IMR-90 (cell line): ENCODE results near the gene SRD5A3. TPM values are rescaled to one million over a fixed set of nuclear protein-coding genes. Genes with fewer than 3 reads are reported as not detected.

Experiments
- ATAC-seq: fragments of 200-7000 bp; cut with Tn5 transposase; 2 replicates; pipeline ENCODE4 v1.9.1; 2020; ENCODE audit warnings: low read depth, mild to moderate bottlenecking, moderate library complexity
- BruUV-seq: library from RNA; stranded (reverse); fragments of 400-500 nt; replicated peaks from 2 replicates; lab custom pipeline; 2021; lab: Mats Ljungman, UMichigan
- CTCF ChIA-PET: fragments of 300-600 bp; formaldehyde crosslinking; extraction: SDS; loops from one replicate; lab custom pipeline; 2021; ENCODE audit warnings: antibody characterized with exemption; lab: Yijun Ruan, JAX
- POLR2A ChIA-PET: fragments of 300-600 bp; sonication (Branson Sonifier 250); formaldehyde crosslinking; loops from one replicate; lab custom pipeline; 2022; ENCODE audit warnings: antibody characterized with exemption; ENCODE audit not compliant: unreplicated experiment; lab: Charles Lee
- DNase-seq: peaks from one replicate; pipeline ENCODE4 v3.0.0; 2013
- H2AFZ ChIP-seq: replicated peaks from 2 replicates; pipeline ENCODE3; 2013; ENCODE audit warnings: low read length, mild to moderate bottlenecking; ENCODE audit not compliant: poor library complexity
- H2AK5ac ChIP-seq: 2 replicates; pipeline ENCODE4 v1.6.1; 2013; ENCODE audit warnings: low read depth, low read length, inconsistent platforms
- H2AK9ac ChIP-seq: replicated peaks from 2 replicates; pipeline ENCODE3; 2013; ENCODE audit warnings: mild to moderate bottlenecking, low read depth, low read length, moderate library complexity; ENCODE audit not compliant: poor library complexity
- H2BK120ac ChIP-seq: 2 replicates; pipeline ENCODE4 v1.6.1; 2013; ENCODE audit warnings: low read depth, low read length, inconsistent platforms
- H2BK15ac ChIP-seq: 3 replicates; pipeline ENCODE4 v1.6.1; 2013; ENCODE audit warnings: low read depth, low read length, inconsistent platforms
- H2BK20ac ChIP-seq: 2 replicates; pipeline ENCODE4 v1.6.1; 2013; ENCODE audit warnings: low read depth, mild to moderate bottlenecking, inconsistent platforms, low read length, moderate library complexity
- H2BK5ac ChIP-seq: 2 replicates; pipeline ENCODE4 v1.6.1; 2013; ENCODE audit warnings: mild to moderate bottlenecking, low read depth, low read length, inconsistent platforms; ENCODE audit not compliant: poor library complexity, severe bottlenecking
- H3K14ac ChIP-seq: replicated peaks from 2 replicates; pipeline ENCODE4 v1.6.1; 2013; ENCODE audit warnings: low read depth, low read length, inconsistent platforms
- H3K18ac ChIP-seq: 2 replicates; pipeline ENCODE4 v1.6.1; 2013; ENCODE audit warnings: low read depth, low read length, control low read depth
- H3K23ac ChIP-seq: 2 replicates; pipeline ENCODE4 v1.6.1; 2013; ENCODE audit warnings: low read depth, low read length, inconsistent platforms
- H3K27ac ChIP-seq: 2 replicates; pipeline ENCODE4 v1.5.1; 2013; ENCODE audit warnings: mild to moderate bottlenecking, control low read depth, low read length; ENCODE audit not compliant: insufficient read depth
- H3K27me3 ChIP-seq: 2 replicates; pipeline ENCODE4 v1.6.1; 2013; ENCODE audit warnings: low read length; ENCODE audit not compliant: control insufficient read depth, insufficient read depth
- H3K36me3 ChIP-seq: 2 replicates; pipeline ENCODE4 v1.6.1; 2013; ENCODE audit warnings: low read length, mixed read lengths; ENCODE audit not compliant: control insufficient read depth, insufficient read depth
- H3K4ac ChIP-seq: 2 replicates; pipeline ENCODE4 v1.6.1; 2013; ENCODE audit warnings: low read depth, low read length, inconsistent platforms
- H3K4me1 ChIP-seq: 2 replicates; pipeline ENCODE4 v1.6.1; 2013; ENCODE audit warnings: low read length, mixed read lengths; ENCODE audit not compliant: control insufficient read depth, insufficient read depth
- H3K4me2 ChIP-seq: 2 replicates; pipeline ENCODE4 v1.6.1; 2013; ENCODE audit warnings: low read depth, mild to moderate bottlenecking, control low read depth, low read length, moderate library complexity
- H3K4me3 ChIP-seq: 2 replicates; pipeline ENCODE4 v1.5.1; 2013; ENCODE audit warnings: low read depth, mild to moderate bottlenecking, control low read depth, low read length, moderate library complexity; ENCODE audit not compliant: insufficient read depth
- H3K56ac ChIP-seq: 2 replicates; pipeline ENCODE4 v1.6.1; 2013; ENCODE audit warnings: low read length, inconsistent platforms; ENCODE audit not compliant: insufficient read depth; ENCODE audit errors: extremely low read depth
- H3K79me1 ChIP-seq, 2 experiments: 2 replicates each; pipeline ENCODE4 v1.6.1; 2013; ENCODE audit warnings: low read length in 2 of 2, inconsistent platforms in 1 of 2, low read depth in 1 of 2
- H3K9ac ChIP-seq: 2 replicates; pipeline ENCODE4 v1.6.1; 2013; ENCODE audit warnings: low read depth, low read length, control low read depth
- H3K9me1 ChIP-seq: 2 replicates; pipeline ENCODE4 v1.6.1; 2013; ENCODE audit warnings: low read length, inconsistent platforms; ENCODE audit not compliant: insufficient read depth
- H3K9me3 ChIP-seq: 2 replicates; pipeline ENCODE4 v1.6.1; 2013; ENCODE audit warnings: low read length; ENCODE audit not compliant: control insufficient read depth, insufficient read depth
- H4K20me1 ChIP-seq: 2 replicates; pipeline ENCODE4 v1.6.1; 2013; ENCODE audit warnings: low read length, inconsistent platforms; ENCODE audit not compliant: insufficient read depth
- H4K5ac ChIP-seq: 2 replicates; pipeline ENCODE4 v1.6.1; 2013; ENCODE audit warnings: mild to moderate bottlenecking, low read depth, low read length, control low read depth
- H4K8ac ChIP-seq, 2 experiments: 2 replicates each; pipeline ENCODE4 v1.6.1; 2013; ENCODE audit warnings: low read depth in 2 of 2, low read length in 2 of 2, control low read depth in 1 of 2, inconsistent platforms in 1 of 2
- H4K91ac ChIP-seq: 2 replicates; pipeline ENCODE4 v1.6.1; 2013; ENCODE audit warnings: low read depth, low read length, inconsistent platforms; ENCODE audit not compliant: insufficient read depth
- BHLHE40 ChIP-seq: fragments of 150-350 bp; IDR thresholded peaks from 2 replicates; pipeline ENCODE4 v1.6.1; 2016; ENCODE audit warnings: mild to moderate bottlenecking, low read depth, low read length
- CHD1 ChIP-seq: IDR thresholded peaks from 2 replicates; pipeline ENCODE4 v1.6.1; 2012; ENCODE audit warnings: low read depth, low read length, improper control_type of control experiment
- ELK1 ChIP-seq: fragments of 150-350 bp; IDR thresholded peaks from 2 replicates; pipeline ENCODE4 v1.6.1; 2016; ENCODE audit warnings: low read depth, mild to moderate bottlenecking, low read length, moderate library complexity, borderline replicate concordance
- NFE2L2 ChIP-seq: fragments of 150-350 bp; IDR thresholded peaks from 2 replicates; pipeline ENCODE4 v1.6.1; 2016; ENCODE audit warnings: low read depth, mild to moderate bottlenecking, low read length
- POLR2A ChIP-seq: IDR thresholded peaks from 2 replicates; pipeline ENCODE4 v1.6.1; 2012; ENCODE audit warnings: mild to moderate bottlenecking, low read depth, low read length
- RCOR1 ChIP-seq: IDR thresholded peaks from 2 replicates; pipeline ENCODE4 v1.6.1; 2012; ENCODE audit warnings: mild to moderate bottlenecking, low read length, improper control_type of control experiment; ENCODE audit not compliant: insufficient replicate concordance
- RFX5 ChIP-seq: IDR thresholded peaks from 2 replicates; pipeline ENCODE4 v1.8.0; 2012; ENCODE audit warnings: low read depth, mild to moderate bottlenecking, low read length, moderate library complexity
- SMC3 ChIP-seq: fragments of 150-350 bp; IDR thresholded peaks from 2 replicates; pipeline ENCODE4 v1.6.1; 2016; ENCODE audit warnings: low read depth, mild to moderate bottlenecking, antibody characterized with exemption, low read length, moderate library complexity
- USF2 ChIP-seq: fragments of 150-350 bp; IDR thresholded peaks from 2 replicates; pipeline ENCODE4 v1.6.1; 2017; ENCODE audit warnings: mild to moderate bottlenecking, antibody characterized with exemption, low read length, low read depth
- WGBS, 2 experiments: methylation state at CpG; one replicate each; pipeline versions ENCODE4 v1.1.5 to v1.1.7; 2013; ENCODE audit warnings: missing lambda C conversion rate in 2 of 2; ENCODE audit not compliant: insufficient read length in 1 of 2; ENCODE audit errors: extremely low coverage in 2 of 2; 5-methylcytosine and 5-hydroxymethylcytosine counted together
- dilution Hi-C: fragments of 300-500 bp; cut with HindIII; formaldehyde crosslinking; loops from one replicate; pipeline ENCODE4 v1.14.3; 2018; ENCODE audit warnings: low sequenced_read_pairs; ENCODE audit not compliant: unreplicated experiment
- in situ Hi-C: fragments of 300-500 bp; cut with MboI; formaldehyde crosslinking; loops from 3 replicates; pipeline ENCODE4 v1.14.3; 2019; ENCODE audit warnings: low sequenced_read_pairs, inconsistent platforms, mixed read lengths
- intact Hi-C: fragments of 100-400 bp; cut with micrococcal nuclease; formaldehyde crosslinking; loops from 2 replicates; pipeline ENCODE4 v1.10.0; 2022
- polyA plus RNA-seq, 3 experiments: library from polyadenylated mRNA; depleted of rRNA; stranded (reverse); fragments of >200 nt; gene quantifications; 2 replicates each; pipeline ENCODE4 v1.2.3, GENCODE V29; 2012; ENCODE audit warnings: low replicate concordance in 1 of 3
- total RNA-seq: library from RNA; depleted of rRNA; stranded (reverse); fragments of >200 nt; gene quantifications from 2 replicates; pipeline ENCODE4 v1.2.3, GENCODE V29; 2012

Gene SRD5A3
- total and polyA plus RNA-seq, 2 of the 4 experiments (the other 2 are of a cell fraction): 5.6 to 6.8 TPM

GRCh38 chr4:55363691-55364351 is 17.8 kb downstream of the SRD5A3 start:
- no peak overlapping the region for H2BK120ac ChIP-seq
- H4K91ac ChIP-seq: no peak overlapping the region
- H3K4ac ChIP-seq: no peak overlapping the region
- H3K18ac ChIP-seq: no peak overlapping the region
- H3K14ac ChIP-seq: no peak overlapping the region
- no peak overlapping the region for H2AK9ac ChIP-seq
- H3K9ac ChIP-seq: no peak overlapping the region
- peaks cover 5% of the 10 kb centered on the region; the same call in 1 of the 2 replicates for H3K9me1 ChIP-seq
- no peaks in the 10 kb centered on the region for H3K27me3 ChIP-seq
- no peaks in the 10 kb centered on the region for H3K9me3 ChIP-seq
- WGBS, 2 experiments: no CpG with 5 or more reads among the region's 9 CpGs
- no TSS peak for BruUV-seq
- ATAC-seq (no peak), DNase-seq (no peak)
- no peak overlapping the region for H2AK5ac ChIP-seq
- dilution Hi-C loops (no loop called here), in situ Hi-C loops (no loop called here), intact Hi-C loops (no loop called here)
- no peaks in the 10 kb centered on the region; a peak in 1 of 4 replicates for H3K79me1 ChIP-seq
- H3K4me1 ChIP-seq: peaks cover 6% of the 10 kb centered on the region; the same call in 1 of the 2 replicates
- H2BK5ac ChIP-seq: no peak overlapping the region
- no peak overlapping the region for H3K23ac ChIP-seq
- H3K56ac ChIP-seq: no peak overlapping the region
- ChIA-PET CTCF (interaction anchor here (0.6 kb wide), 1 partner anchor 182 kb away, joined by 3 read pairs; no protein-coding TSS in a partner anchor), POLR2A (no interaction called here)
- H4K20me1 ChIP-seq: no peaks in the 10 kb centered on the region
- H3K36me3 ChIP-seq: no peaks in the 10 kb centered on the region
- no peak overlapping the region for H2AFZ ChIP-seq
- H4K5ac ChIP-seq: no peak overlapping the region
- H3K27ac ChIP-seq: no peak overlapping the region
- no peak for TF ChIP-seq ELK1
- no peak for TF ChIP-seq POLR2A
- TF ChIP-seq NFE2L2: no peak
- TF ChIP-seq CHD1: no peak
- TF ChIP-seq SMC3: no peak
- TF ChIP-seq USF2: no peak
- no peak for TF ChIP-seq BHLHE40
- no peak for TF ChIP-seq RFX5
- TF ChIP-seq RCOR1: no peak
- H2BK15ac ChIP-seq: no peak overlapping the region
- H4K8ac ChIP-seq: no peak overlapping the region
- no peak overlapping the region for H3K4me3 ChIP-seq
- no peak overlapping the region for H3K4me2 ChIP-seq
- H2BK20ac ChIP-seq: no peak overlapping the region
